ENCODE results near the gene SALL1.

The SALL1 gene

GRCh38 chr16:51155820-51156806 lies 5.0 kb upstream of the SALL1 start:
- no peak for DNase-seq

- no peak for DNase-seq
Measured at GRCh38 chr16:51155199-51155607, 4.1 kb upstream of the SALL1 start.

DNA sequence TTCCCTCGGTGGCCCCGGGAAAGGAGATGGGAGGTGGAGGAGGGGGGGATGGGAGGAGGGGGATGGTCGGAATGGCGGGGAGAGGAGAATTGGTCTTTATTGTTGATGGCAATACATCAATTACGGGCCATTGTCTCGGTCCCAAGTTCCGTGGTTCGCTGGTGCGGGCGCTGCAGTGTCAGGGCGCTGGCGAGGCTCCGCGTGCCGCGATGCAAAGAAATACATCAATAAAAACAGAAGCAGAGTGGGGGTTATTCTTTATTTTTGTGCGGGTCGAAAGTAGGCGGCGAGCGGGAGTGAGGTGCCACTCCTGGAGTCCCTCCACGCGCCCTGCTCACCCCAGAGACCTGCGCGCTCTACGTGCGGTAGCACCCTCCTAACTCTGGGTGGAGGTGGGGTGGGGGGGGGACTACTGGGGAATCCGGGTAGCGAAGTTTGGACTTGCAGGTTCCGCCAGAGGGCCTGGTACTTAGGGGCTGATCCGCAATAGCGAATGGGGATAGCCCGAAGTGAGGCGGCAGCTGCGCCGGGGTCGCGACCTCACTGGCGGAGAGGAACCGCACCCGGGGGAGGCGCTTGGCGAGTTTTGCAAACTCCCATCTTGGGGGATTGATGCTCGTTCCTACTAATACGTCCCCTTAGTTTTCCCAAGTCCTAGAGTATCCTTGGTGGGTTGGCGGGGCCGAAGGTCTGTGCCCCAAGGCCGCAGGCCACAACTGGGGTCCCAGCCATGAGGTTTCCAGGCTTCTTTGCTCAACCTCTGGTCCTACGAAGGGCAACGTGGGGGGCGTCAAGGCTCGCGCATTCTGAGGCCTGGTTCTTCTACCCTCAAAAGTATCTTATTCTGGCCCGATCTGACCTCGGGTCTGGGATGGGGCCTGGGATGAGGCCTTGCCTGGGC lies 3.5 kb upstream of the SALL1 start:
- no peak for DNase-seq

- DNase-seq: no peak
Measured at GRCh38 chr16:51153577-51154031, 2.5 kb upstream of the SALL1 start.

- DNase-seq: no peak
Measured at GRCh38 chr16:51152691-51153576, 1.9 kb upstream of the SALL1 start.

GRCh38 chr16:51151961-51152663 lies 1.0 kb upstream of the SALL1 start:
- no peak for DNase-seq

- DNase-seq: no peak
Measured at GRCh38 chr16:51151435-51151960, 428 bp upstream of the SALL1 start.

DNA sequence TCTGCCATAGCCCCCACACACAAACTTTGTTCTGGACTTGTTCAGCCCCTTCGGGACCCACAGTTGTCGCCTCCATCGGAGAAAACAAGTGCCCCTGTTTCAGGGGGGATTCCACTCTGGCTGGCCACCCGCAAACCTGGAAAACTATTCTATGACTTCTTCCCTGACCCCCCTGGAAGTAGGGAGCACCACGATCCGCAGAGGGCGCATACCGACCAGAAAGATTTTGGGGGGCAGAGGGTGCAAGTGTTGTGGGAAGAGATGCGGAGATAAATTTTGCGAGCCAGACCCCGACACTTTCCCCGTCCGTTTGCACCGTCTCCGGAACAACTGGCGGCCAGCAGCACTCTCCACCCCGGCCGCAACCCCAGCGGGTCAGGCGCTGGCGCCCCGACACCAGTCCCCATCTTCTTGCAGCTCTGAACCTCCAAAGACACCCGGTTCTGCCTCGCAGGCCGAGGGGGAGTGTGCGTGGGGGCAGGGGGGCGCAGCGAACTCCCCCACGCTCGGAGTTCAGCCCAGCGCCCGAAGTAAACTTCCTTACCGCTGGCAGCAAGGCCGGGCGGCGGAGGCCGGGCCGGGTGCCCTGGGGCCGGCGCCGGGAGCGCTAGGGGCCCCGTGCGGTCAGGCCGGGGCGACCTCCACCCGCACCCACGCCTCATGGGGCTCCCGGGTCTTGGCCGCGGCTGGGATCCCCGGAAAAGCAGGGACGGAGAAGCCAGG lies 744 bp downstream of the SALL1 start:
- no peak for DNase-seq

- no peak for DNase-seq
Measured at GRCh38 chr16:51149721-51150164, 1.3 kb downstream of the SALL1 start.

DNA sequence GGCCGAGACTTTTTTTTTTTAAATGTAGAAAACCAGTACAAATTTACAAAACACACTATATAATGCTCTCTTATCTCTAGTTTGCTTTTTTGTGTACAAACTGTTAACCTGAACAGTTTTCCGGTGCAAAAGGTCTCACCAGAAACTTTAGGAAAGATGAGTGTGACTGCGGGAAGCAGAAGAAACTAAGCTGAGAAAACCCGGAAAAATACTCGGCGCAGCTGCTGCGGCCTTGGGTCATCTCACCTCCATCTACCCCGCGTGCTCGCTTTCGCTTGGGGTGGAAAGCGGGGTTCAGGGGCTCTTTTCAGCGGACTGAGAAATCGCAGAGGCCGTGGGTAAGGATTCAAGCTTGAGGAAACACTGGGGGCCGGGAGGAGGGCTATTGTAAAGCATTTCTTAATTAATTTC lies 1.8 kb downstream of the SALL1 start:
- DNase-seq: no peak

DNA sequence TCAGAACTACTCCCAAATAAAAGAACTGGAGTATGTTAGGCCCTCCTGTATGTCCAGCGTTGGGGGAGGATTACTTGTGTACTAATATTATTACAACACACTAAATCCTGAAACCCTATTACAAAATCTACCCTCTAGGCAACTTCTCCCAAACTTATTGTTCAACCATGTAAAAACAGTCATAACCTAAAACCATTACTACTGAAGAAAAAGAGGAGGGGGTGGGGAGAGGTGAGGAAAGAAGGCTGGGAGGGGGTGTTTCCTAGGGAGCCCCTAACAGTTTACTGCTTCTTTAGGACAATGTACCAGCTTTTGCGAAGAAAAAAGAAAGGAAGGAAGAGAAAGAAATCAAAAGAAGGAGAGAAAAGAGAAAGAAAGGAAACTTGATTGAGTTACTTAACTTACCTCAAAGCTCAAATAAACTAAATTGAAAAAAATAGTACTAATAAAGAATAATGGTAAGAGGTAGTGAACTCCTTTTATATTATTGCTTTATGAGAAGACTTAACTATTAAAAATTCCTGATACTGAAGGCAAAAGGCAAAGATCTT lies 2.3 kb downstream of the SALL1 start:
- DNase-seq: no peak

GRCh38 chr16:51147776-51148677 lies 3.0 kb downstream of the SALL1 start:
- DNase-seq: no peak

GRCh38 chr16:51146256-51146924 lies 4.7 kb downstream of the SALL1 start:
- DNase-seq: no peak

DNA sequence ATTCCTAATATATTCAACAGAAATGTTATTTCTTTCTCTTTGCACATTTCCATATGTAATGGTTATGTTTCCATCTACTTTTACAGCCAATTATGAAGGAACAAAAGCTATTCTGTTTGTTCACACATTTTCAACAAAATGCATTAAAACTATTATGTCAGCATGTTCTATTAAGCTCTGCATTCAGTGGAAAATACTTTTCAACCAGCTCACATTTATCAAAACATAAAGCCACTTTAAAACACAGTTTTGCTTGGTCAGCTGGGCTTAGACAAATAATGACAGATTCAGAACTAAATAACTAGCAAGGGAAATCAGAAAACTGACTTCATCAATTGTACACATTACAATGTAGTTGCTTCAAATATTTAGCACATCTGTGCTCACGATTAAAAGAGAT lies 6.9 kb downstream of the SALL1 start:
- no peak for DNase-seq

GRCh38 chr16:51143196-51143977 lies 7.7 kb downstream of the SALL1 start:
- no peak for DNase-seq

DNA sequence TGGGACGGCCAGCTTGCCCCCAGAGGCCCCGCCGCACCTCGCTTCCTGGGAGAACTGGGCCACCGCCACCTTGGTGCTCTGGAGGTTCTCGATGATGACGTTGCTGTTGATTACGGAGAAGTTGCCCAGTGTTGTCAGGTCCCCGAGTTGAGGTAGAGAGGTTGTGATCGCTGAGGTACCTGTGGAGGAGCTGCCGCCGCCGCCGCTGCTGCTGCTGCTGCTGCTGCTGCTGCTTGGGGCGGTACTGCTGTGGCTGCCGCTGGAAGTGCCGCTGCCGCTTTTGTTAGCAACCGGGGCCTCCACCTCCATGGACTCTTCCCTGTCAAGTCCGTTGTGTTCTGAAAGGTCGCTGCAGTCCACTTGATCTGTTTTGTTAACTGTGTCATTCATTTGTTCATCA lies 9.5 kb downstream of the SALL1 start:
- DNase-seq: no peak

- no peak for DNase-seq
Measured at GRCh38 chr16:51141106-51141505, 10.0 kb downstream of the SALL1 start.

GRCh38 chr16:51140112-51140511 lies 11.0 kb downstream of the SALL1 start:
- no peak for DNase-seq
